ENCODE results near the gene CHURC1.
A peak's percentile ranks its signal among the peaks of the same experiment; 100 is the strongest.

Gene CHURC1

GRCh38 chr14:64919215-64919614, 5.0 kb downstream of the CHURC1 start:
- H3K4me1 Mint-ChIP-seq: peaks cover 59% of the 10 kb centered on the region
- no peaks in the 10 kb centered on the region for H3K27me3 Mint-ChIP-seq
- H3K9me3 Mint-ChIP-seq: no peaks in the 10 kb centered on the region
- no peak overlapping the region for H3K4me3 Mint-ChIP-seq
- DNase-seq: no peak
- no peak overlapping the region for H3K27ac Mint-ChIP-seq
- H3K36me3 Mint-ChIP-seq: peaks cover 57% of the 10 kb centered on the region
- CTCF ChIA-PET: interaction anchor here (0.6 to 0.7 kb wide), 2 partner anchors 8 to 17 kb away, joined by 4 read pairs; no protein-coding TSS in a partner anchor

DNA sequence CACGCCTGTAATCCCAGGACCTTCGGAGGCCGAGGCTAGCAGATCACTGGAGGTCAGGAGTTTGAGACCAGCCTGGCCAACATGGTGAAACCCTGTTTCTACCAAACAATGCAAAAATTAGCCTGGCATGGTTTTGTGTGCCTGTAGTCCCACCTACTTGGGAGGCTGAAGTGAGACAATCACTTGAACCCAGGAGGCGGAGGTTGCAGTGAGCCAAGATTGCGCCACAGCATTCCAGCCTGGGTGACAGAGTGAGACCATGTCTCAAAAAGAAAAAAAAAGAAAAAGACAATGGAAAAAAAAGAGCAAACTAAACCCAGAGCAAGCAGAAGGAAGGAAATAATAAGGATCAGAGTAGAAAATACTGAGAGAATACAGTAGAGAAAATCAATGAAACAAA, 5.4 kb downstream of the CHURC1 start:
- Mint-ChIP-seq H3K9me3 (no peaks in the 10 kb centered on the region), H3K4me3 (no peak overlapping the region), H3K36me3 (peaks cover 59% of the 10 kb centered on the region), H3K27ac (no peak overlapping the region), H3K27me3 (no peaks in the 10 kb centered on the region), H3K4me1 (peaks cover 61% of the 10 kb centered on the region)
- no peak for DNase-seq
- CTCF ChIA-PET: no interaction called here

GRCh38 chr14:64920465-64920864, 6.2 kb downstream of the CHURC1 start:
- Mint-ChIP-seq H3K4me3 (no peak overlapping the region), H3K9me3 (no peaks in the 10 kb centered on the region), H3K36me3 (peaks cover 53% of the 10 kb centered on the region), H3K4me1 (peaks cover 54% of the 10 kb centered on the region), H3K27me3 (no peaks in the 10 kb centered on the region), H3K27ac (no peak overlapping the region)
- CTCF ChIA-PET: no interaction called here
- no peak for DNase-seq

- Mint-ChIP-seq H3K27me3 (no peaks in the 10 kb centered on the region), H3K9me3 (no peaks in the 10 kb centered on the region), H3K4me3 (no peak overlapping the region), H3K27ac (no peak overlapping the region), H3K4me1 (peaks cover 42% of the 10 kb centered on the region), H3K36me3 (peaks cover 53% of the 10 kb centered on the region)
- CTCF ChIA-PET: interaction anchor here (0.7 to 1.2 kb wide), 3 partner anchors 8 to 117 kb away, joined by 4 to 6 read pairs (median 4); partner anchors contain the start of genes CHURC1 and FNTB
- DNase-seq: no peak
Measured at GRCh38 chr14:64923015-64923414, 8.8 kb downstream of the CHURC1 start.

- DNase-seq: no peak
- Mint-ChIP-seq H3K9me3 (no peaks in the 10 kb centered on the region), H3K27ac (peak overlapping the region; percentile 62), H3K36me3 (peaks cover 48% of the 10 kb centered on the region), H3K4me1 (peaks cover 23% of the 10 kb centered on the region), H3K4me3 (no peak overlapping the region), H3K27me3 (no peaks in the 10 kb centered on the region)
- CTCF ChIA-PET: interaction anchor here (1.0 to 1.7 kb wide), 7 partner anchors 8 to 290 kb away, joined by 3 to 8 read pairs (median 4); no protein-coding TSS in a partner anchor
Measured at GRCh38 chr14:64926398-64926995, 12.2 kb downstream of the CHURC1 start.

GRCh38 chr14:64927031-64927430, 12.8 kb downstream of the CHURC1 start:
- Mint-ChIP-seq H3K27me3 (no peaks in the 10 kb centered on the region), H3K4me3 (no peak overlapping the region), H3K36me3 (peaks cover 48% of the 10 kb centered on the region), H3K9me3 (no peaks in the 10 kb centered on the region), H3K4me1 (peaks cover 18% of the 10 kb centered on the region), H3K27ac (peak overlapping the region; percentile 62)
- no peak for DNase-seq
- CTCF ChIA-PET: interaction anchor here (0.7 to 1.7 kb wide), 9 partner anchors 8 to 290 kb away, joined by 3 to 8 read pairs (median 4); no protein-coding TSS in a partner anchor

DNA sequence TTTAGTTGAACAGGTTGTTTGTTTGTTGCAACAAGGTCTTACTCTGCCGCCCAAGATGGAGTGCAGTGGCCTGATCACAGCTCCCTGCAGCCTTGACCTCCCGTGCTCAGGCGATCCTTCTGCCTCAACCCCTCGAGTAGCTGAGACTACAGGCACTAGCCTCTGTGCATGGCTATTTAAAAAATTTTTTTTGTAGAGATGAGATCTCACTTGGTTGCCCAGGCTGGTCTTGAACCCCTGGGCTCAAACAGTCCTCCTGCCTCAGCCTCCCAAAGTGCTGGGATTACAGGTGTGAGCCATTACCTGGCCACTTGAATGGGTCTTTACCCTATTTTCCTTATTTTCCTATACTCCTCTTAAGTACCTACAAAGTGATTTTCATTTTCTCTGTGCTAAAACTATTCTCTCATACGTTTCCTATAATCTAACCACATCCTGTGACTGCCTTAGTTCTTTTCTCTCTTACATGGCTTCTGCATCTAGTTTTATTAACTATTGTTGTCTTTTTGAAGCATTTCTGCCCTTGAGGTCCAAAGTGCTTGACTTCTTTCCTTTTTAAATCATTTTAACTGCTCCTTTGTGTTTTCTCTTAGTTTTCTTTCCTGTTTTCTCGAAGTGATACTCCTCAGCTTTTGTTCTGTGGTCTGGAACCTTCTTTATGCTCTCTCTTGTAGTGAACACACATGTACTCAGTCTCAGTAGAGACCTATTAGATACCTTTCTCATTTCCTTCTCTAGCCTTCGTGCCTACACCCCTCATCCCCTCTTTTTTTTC, 14.2 kb downstream of the CHURC1 start:
- H3K4me3 Mint-ChIP-seq: no peak overlapping the region
- no peaks in the 10 kb centered on the region for H3K9me3 Mint-ChIP-seq
- H3K36me3 Mint-ChIP-seq: peaks cover 56% of the 10 kb centered on the region
- peaks cover 15% of the 10 kb centered on the region for H3K4me1 Mint-ChIP-seq
- H3K27me3 Mint-ChIP-seq: no peaks in the 10 kb centered on the region
- CTCF ChIA-PET: interaction anchor here (1.2 to 1.7 kb wide), 4 partner anchors 8 to 105 kb away, joined by 3 to 8 read pairs (median 4); no protein-coding TSS in a partner anchor
- no peak for DNase-seq
- no peak overlapping the region for H3K27ac Mint-ChIP-seq

GRCh38 chr14:64929014-64929359, 14.7 kb downstream of the CHURC1 start:
- Mint-ChIP-seq H3K36me3 (peaks cover 52% of the 10 kb centered on the region), H3K4me3 (no peak overlapping the region), H3K4me1 (peaks cover 13% of the 10 kb centered on the region), H3K9me3 (no peaks in the 10 kb centered on the region), H3K27ac (no peak overlapping the region), H3K27me3 (no peaks in the 10 kb centered on the region)
- peak; percentile 33 for DNase-seq
- CTCF ChIA-PET: interaction anchor here (1.2 kb wide), 1 partner anchor 106 kb away, joined by 3 read pairs; no protein-coding TSS in a partner anchor

DNA sequence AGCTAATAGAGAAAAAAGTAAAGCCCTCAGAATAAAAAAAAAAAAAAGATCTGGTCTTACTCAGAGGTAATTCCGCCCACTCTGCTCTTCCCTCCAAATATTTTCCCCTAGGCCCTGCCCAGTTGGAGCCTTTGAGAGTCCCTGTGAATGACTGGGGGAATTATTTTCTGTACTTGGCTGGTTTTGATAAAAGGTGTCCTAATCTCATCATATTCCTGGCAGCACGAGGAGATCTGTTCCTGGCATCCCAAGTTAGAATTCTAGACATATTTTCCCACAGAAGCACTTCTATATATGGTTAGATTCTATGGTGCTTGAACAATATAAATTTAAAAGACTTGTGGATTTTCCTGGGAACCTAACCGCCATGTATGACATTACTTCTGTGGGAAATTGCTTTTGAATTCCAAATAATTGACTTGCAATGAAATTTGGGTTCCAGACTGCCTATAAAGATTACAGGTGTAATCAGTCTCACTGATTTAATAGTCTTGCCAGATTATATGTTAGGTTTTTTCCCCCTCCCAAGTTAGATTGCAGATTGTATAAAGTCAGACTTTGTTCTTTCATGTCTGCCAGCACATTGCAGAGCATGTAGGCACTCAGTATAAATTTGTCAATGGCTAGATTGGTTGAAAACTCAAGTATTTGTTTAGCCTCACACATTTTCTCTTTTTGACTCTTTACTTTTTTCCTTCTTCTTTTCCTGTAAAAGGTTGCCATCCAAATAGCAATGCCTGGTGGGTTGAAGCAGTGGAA, 16.0 kb downstream of the CHURC1 start:
- Mint-ChIP-seq H3K4me3 (peak overlapping the region; percentile 15), H3K9me3 (no peaks in the 10 kb centered on the region), H3K27ac (no peak overlapping the region), H3K27me3 (no peaks in the 10 kb centered on the region), H3K4me1 (peaks cover 20% of the 10 kb centered on the region), H3K36me3 (peaks cover 58% of the 10 kb centered on the region)
- no peak for DNase-seq
- CTCF ChIA-PET: no interaction called here

- CTCF ChIA-PET: interaction anchor here (1.4 to 1.5 kb wide), 2 partner anchors 20 to 41 kb away, joined by 4 read pairs; no protein-coding TSS in a partner anchor
- H3K36me3 Mint-ChIP-seq: peaks cover 54% of the 10 kb centered on the region
Measured at GRCh38 chr14:64931123-64931522, 16.9 kb downstream of the CHURC1 start.

GRCh38 chr14:64932231-64932630, 18.0 kb downstream of the CHURC1 start:
- CTCF ChIA-PET: interaction anchor here (1.4 to 1.5 kb wide), 2 partner anchors 21 to 42 kb away, joined by 4 read pairs; no protein-coding TSS in a partner anchor
- Mint-ChIP-seq H3K4me3 (no peak overlapping the region), H3K27ac (no peak overlapping the region), H3K9me3 (no peaks in the 10 kb centered on the region), H3K36me3 (peaks cover 51% of the 10 kb centered on the region), H3K4me1 (peaks cover 18% of the 10 kb centered on the region), H3K27me3 (no peaks in the 10 kb centered on the region)
- no peak for DNase-seq

More at GRCh38 chr14:64931123-64931522, 16.9 kb downstream of the CHURC1 start:
- Mint-ChIP-seq H3K27ac (no peak overlapping the region), H3K27me3 (no peaks in the 10 kb centered on the region), H3K4me3 (no peak overlapping the region), H3K4me1 (peaks cover 26% of the 10 kb centered on the region), H3K9me3 (no peaks in the 10 kb centered on the region)
- DNase-seq: no peak

DNA sequence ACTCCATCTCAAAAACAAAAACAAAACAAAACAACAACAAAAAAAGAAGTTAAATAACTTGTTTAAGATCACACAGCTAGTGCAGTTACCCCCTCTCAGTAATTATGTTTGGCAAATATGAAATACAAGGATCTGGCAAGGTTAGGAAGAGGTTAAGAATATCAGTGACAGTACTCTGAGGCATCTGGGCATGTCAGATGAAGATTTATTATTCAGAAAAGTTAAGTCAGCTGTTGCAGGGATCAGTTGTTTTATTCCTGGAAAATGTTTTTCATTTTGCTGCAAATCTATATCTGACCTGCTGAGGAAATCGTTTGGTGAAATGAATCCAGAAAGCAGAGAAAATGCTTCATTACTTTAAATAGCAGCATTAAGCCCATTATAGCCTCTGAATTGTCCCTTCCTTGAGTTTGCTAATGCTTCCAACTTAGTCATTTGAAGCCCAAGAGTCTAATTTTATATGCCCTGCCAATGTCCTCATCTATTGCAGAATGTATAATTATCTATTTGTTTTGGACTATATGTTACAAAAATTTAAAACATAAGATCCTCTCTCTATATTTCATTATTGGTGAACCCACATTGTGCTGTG, 20.2 kb downstream of the CHURC1 start:
- DNase-seq: no peak
- peaks cover 25% of the 10 kb centered on the region for H3K4me1 Mint-ChIP-seq
- no peak overlapping the region for H3K4me3 Mint-ChIP-seq
- H3K9me3 Mint-ChIP-seq: no peaks in the 10 kb centered on the region
- CTCF ChIA-PET: interaction anchor here (1.1 kb wide), 1 partner anchor 26 kb away, joined by 3 read pairs; no protein-coding TSS in a partner anchor
- H3K36me3 Mint-ChIP-seq: peaks cover 60% of the 10 kb centered on the region
- H3K27me3 Mint-ChIP-seq: no peaks in the 10 kb centered on the region
- peak overlapping the region; percentile 56 for H3K27ac Mint-ChIP-seq

DNA sequence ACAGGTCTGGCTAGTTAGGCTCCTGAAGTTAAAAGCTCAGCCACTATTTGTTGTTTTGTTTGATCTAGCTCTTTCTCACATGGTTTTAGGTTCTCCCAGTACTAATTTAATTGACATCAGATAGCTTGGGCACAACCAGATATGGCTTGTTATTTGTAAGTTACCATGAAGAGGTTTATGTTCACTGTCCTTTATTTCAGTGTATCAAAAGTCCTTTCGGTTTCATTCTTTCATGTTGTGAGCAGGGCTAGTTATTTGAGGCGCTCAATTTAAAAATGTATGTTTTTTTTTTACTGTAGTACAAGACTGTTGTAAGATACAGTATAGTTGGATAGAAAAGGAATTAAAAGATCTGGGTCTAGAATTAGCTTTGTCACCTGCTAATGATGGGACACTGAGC, 21.3 kb downstream of the CHURC1 start:
- Mint-ChIP-seq H3K4me1 (peaks cover 25% of the 10 kb centered on the region), H3K27me3 (no peaks in the 10 kb centered on the region), H3K27ac (peak overlapping the region; percentile 47), H3K4me3 (no peak overlapping the region), H3K9me3 (no peaks in the 10 kb centered on the region), H3K36me3 (peaks cover 58% of the 10 kb centered on the region)
- no peak for DNase-seq
- CTCF ChIA-PET: interaction anchor here (2.0 kb wide), 1 partner anchor 8 kb away, joined by 4 read pairs; no protein-coding TSS in a partner anchor

Measured in activated naive CD4-positive, alpha-beta T cell treated with anti-CD3 and anti-CD28 coated beads, Interleukin-2, amount 10 ng/mL, durations not matched to agents 7 days and 5 days (primary cell).